ENCODE data around the gene CFAP126.
"Not testable (repeated sequence)": the region's sequence is repeated elsewhere in the genome, so short reads cannot be mapped to it uniquely, and the experiment has no call there.

CFAP126 gene

GRCh38 chr1:161367684-161368400 is at the start of gene CFAP126:
TSS of gene CFAP126 (minus strand) at chr1:161367876. CDS start at chr1:161367868, 8 bp downstream.
- DNase-seq (ENCODE audit: insufficient read length, low spot score), result peak; percentile 41

DNA sequence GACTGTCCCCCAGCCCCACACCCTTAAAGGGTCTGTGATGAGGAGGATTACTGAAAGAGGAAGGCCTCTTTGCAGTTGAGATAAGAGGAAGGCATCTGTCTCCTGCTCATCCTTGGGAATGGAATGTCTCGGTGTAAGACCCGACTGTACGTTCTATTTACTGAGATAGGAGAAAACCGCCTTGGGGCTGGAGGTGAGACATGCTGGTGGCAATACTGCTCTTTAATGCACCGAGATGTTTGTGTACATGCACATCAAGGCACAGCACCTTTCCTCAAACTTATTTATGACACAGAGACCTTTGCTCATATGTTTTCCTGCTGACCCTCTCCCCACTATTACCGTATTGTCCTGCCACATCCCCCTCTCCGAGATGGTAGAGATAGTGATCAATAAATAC is 45.4 kb upstream of the CFAP126 start:
- FAIRE-seq, result not testable (repeated sequence)

More at GRCh38 chr1:161367684-161368400, at the start of gene CFAP126:
- FAIRE-seq, result no peak

GRCh38 chr1:161410636-161410970 is 42.9 kb upstream of the CFAP126 start:
- FAIRE-seq; DNase-seq (ENCODE audit: insufficient read length, low spot score): not testable (repeated sequence)

More for the DNA sequence above, 45.4 kb upstream of the CFAP126 start:
- DNase-seq (ENCODE audit: insufficient read length, low spot score), result not testable (repeated sequence)

GRCh38 chr1:161409848-161410635 is 42.4 kb upstream of the CFAP126 start:
- DNase-seq (ENCODE audit: insufficient read length, low spot score); FAIRE-seq: not testable (repeated sequence)

GRCh38 chr1:161408429-161409052 is 40.9 kb upstream of the CFAP126 start:
- FAIRE-seq, result no peak
- DNase-seq (ENCODE audit: insufficient read length, low spot score), result no peak

- no peak for DNase-seq (ENCODE audit: insufficient read length, low spot score)
- no peak for FAIRE-seq
Measured at GRCh38 chr1:161407451-161407985, 39.8 kb upstream of the CFAP126 start.

DNA sequence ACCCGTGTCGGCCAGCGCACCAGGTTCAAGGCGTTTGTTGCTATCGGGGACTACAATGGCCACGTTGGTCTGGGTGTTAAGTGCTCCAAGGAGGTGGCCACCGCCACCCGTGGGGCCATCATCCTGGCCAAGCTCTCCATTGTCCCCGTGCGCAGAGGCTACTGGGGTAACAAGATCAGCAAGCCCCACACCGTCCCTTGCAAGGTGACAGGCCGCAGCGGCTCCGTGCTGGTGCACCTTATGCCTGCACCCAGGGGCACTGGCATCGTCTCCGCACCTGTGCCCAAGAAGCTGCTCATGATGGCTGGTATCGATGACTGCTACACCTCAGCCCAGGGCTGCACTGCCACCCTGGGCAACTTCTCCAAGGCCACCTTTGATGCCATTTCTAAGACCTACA is 38.9 kb upstream of the CFAP126 start:
- DNase-seq (ENCODE audit: insufficient read length, low spot score); FAIRE-seq: not testable (repeated sequence)

DNA sequence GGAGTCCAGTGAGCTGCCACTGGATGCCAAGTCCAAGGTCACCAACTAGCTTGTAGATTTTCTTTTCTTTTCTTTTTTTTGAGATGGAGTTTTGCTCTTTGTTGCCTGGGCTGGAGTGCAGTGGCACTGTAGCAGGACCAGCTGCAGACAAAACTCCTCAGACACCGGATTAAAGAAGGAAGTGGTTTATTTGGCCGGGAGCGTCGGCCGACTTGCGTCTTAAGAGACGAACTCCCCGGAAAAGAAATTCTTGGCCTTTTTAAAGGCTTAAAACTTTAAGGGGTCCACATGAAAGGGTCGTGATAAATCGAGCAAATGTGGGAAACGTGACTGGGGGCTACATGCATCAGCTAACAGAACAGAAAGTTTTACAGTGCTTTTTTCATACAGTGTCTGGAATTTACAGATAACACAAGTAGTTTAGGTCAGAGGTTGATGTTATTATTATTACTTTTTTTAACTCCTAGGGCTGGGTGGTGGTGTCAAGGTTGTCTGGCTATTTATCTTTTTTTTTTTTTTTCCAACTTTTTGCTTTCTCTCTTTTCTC is 36.4 kb upstream of the CFAP126 start:
- DNase-seq (ENCODE audit: insufficient read length, low spot score) (no peak), FAIRE-seq (no peak)

- DNase-seq (ENCODE audit: insufficient read length, low spot score) (no peak), FAIRE-seq (no peak)
Measured at GRCh38 chr1:161402446-161402845, 34.8 kb upstream of the CFAP126 start.

- DNase-seq (ENCODE audit: insufficient read length, low spot score), result peak; percentile 77
- no peak for FAIRE-seq
Measured at GRCh38 chr1:161399257-161399998, 31.8 kb upstream of the CFAP126 start.

DNA sequence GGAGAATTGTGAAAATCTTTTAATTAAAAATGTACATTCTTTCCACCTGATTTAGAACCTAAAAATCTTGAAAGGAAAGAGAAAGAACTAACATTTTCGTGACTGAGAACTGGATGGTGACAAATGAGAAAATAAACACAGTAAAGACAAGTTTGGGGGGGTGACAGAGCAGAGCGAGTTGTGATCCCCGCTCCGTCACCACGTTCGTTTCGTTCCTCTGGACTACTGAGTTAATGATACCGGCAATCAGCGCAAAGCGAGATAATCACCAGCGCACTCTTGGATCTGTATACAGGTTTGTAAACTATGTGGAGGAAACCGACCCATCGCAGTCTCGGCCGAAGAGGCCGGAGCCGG is 31.2 kb upstream of the CFAP126 start:
- FAIRE-seq (no peak), DNase-seq (ENCODE audit: insufficient read length, low spot score) (no peak)

GRCh38 chr1:161397038-161397437 is 29.4 kb upstream of the CFAP126 start:
- DNase-seq (ENCODE audit: insufficient read length, low spot score); FAIRE-seq: not testable (repeated sequence)

DNA sequence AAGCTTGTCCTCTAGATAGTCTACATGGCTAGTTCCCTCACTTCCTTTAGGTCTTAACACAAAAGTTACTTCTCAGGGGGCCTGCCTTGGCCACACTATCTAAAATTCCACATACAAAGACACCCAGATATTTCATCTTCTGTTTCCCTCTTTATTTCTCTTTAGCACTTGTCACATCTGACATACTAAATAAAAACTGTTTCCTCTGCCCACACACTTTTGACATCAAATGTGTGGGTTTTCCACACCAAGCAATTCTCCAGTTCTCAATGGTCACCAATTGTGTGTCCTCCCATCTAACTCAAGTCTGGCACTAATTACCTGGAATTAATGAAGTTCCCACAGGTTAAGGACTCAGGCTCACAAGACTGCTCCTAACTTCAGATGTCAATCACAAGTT is 25.5 kb upstream of the CFAP126 start:
- FAIRE-seq, result no peak
- no peak for DNase-seq (ENCODE audit: insufficient read length, low spot score)

DNA sequence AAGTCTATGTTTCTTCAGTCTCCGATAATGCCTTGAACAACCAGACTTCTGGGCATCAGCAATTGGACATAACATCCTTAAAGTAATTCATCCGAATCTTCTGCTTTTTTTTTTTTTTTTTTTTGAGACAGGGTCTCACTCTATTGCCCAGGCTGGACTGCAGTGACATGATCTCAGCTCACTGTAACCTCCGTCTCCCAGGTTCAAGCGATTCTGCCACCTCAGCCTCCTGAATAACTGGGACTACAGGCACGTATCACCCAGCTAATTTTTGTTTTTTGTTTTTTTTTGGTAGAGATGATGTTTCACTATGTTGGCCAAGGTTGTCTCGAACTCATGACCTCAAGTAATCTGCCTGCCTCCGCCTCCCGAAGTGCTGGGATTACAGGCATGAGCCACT is 23.9 kb upstream of the CFAP126 start:
- DNase-seq (ENCODE audit: insufficient read length, low spot score) (no peak), FAIRE-seq (no peak)

GRCh38 chr1:161391136-161391535 is 23.5 kb upstream of the CFAP126 start:
- not testable (repeated sequence) for FAIRE-seq; DNase-seq (ENCODE audit: insufficient read length, low spot score)

DNA sequence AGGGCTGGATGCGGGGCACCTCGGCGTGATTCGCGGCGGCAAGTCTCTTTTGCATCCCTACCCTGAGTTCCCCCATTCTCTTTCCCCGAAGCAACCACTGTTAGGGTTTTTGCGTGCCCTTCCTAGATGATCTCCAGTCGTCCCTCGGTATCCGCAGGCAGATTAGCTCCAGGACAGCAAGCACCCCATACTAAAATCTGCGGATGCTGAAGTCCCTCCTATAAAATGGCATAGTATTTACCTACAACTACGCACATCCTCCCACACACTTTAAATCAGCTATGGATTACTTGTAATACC is 22.8 kb upstream of the CFAP126 start:
- DNase-seq (ENCODE audit: insufficient read length, low spot score), result no peak
- no peak for FAIRE-seq

- DNase-seq (ENCODE audit: insufficient read length, low spot score) (peak; percentile 94), FAIRE-seq (peak; percentile 88)
Measured at GRCh38 chr1:161389691-161390558, 22.2 kb upstream of the CFAP126 start.

DNA sequence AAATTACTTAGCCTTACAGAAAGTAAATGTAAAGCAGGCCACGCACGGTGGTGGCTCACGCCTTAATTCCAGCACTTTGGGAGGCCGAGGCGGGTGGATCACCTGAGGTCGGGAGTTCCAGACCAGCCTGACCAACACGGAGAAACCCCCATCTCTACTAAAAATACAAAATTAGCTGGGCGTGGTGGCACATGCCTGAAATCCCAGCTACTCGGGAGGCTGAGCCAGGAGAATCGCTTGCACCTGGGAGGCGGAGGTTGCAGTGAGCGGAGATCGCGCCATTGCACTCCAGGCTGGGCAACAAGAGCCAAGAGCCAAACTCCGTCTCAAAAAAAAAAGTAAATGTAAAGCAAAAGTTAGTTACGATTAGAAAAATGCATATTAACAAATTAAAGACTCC is 21.5 kb upstream of the CFAP126 start:
- not testable (repeated sequence) for DNase-seq (ENCODE audit: insufficient read length, low spot score); FAIRE-seq

DNA sequence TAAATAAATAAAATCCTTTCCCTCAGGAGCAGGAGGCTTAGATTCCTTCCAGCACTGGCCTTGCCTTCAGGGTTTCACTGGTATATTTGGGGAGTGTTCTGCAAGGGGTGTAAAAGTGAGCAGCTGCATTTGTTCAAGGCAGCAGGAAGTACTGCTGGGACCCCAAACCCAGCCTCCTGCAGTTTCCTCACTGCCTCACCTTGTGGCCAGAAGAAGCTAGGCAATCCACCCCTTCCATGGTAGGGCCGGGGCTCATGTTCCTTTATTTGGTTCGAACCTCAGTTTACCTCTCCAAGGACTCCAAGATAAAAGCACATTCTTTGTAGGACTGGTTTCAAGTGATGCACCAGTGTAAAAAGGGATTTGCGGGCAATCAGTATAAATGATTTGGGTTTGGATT is 21.0 kb upstream of the CFAP126 start:
- DNase-seq (ENCODE audit: insufficient read length, low spot score), result no peak
- FAIRE-seq, result no peak
